Panc1 (cell line): ENCODE measurements around the gene MAP4K2. TPM values are rescaled to one million over a fixed set of nuclear protein-coding genes. Genes with fewer than 3 reads are reported as not detected.
"Not testable (repeated sequence)": the region's sequence is repeated elsewhere in the genome, so short reads cannot be mapped to it uniquely, and the experiment has no call there.

Experiments
- ATAC-seq: fragments of 200-7000 bp; cut with Tn5 transposase; 2 replicates; pipeline ENCODE4 v1.9.1; 2020; ENCODE audit warnings: mild to moderate bottlenecking, moderate library complexity
- BruUV-seq: library from RNA; stranded (reverse); fragments of 400-500 nt; replicated peaks from 2 replicates; lab custom pipeline; 2021; lab: Mats Ljungman, UMichigan
- CTCF ChIA-PET: fragments of 300-600 bp; sonication (Branson Sonifier 250); formaldehyde crosslinking; loops from one replicate; lab custom pipeline; 2022; ENCODE audit warnings: antibody characterized with exemption; lab: Charles Lee
- POLR2A ChIA-PET: fragments of 300-600 bp; sonication (Branson Sonifier 250); formaldehyde crosslinking; loops from one replicate; lab custom pipeline; 2022; ENCODE audit warnings: antibody characterized with exemption; lab: Charles Lee
- DNase-seq: peaks from one replicate; pipeline ENCODE4 v3.0.0-alpha.2; 2010; ENCODE audit warnings: low read depth, low spot score
- H3K27ac ChIP-seq: 2 replicates; pipeline ENCODE4 v1.5.1; 2011; ENCODE audit warnings: mild to moderate bottlenecking, low read length, inconsistent platforms
- H3K27me3 ChIP-seq: fragments of 200-500 bp; sonication (Bioruptor generic); 2 replicates; pipeline ENCODE4 v1.6.0; 2014; ENCODE audit warnings: low read length, inconsistent platforms; ENCODE audit not compliant: control insufficient read depth, insufficient read depth
- H3K36me3 ChIP-seq: fragments of 200-500 bp; sonication (Bioruptor generic); 2 replicates; pipeline ENCODE4 v1.5.1; 2014; ENCODE audit warnings: inconsistent platforms, mild to moderate bottlenecking, low read length, moderate library complexity; ENCODE audit not compliant: control insufficient read depth, insufficient read depth
- H3K4me1 ChIP-seq: 2 replicates; pipeline ENCODE4 v1.5.1; 2011; ENCODE audit warnings: inconsistent platforms, mild to moderate bottlenecking, low read length, moderate library complexity; ENCODE audit not compliant: control insufficient read depth, insufficient read depth
- H3K4me3 ChIP-seq, 2 experiments: 2 replicates each; pipeline ENCODE4 v1.5.1; 2011 to 2012; ENCODE audit warnings: low read depth in 2 of 2, low read length in 2 of 2, mild to moderate bottlenecking in 2 of 2, inconsistent platforms in 1 of 2, moderate library complexity in 1 of 2
- H3K9me3 ChIP-seq: fragments of 200-500 bp; sonication (Bioruptor generic); 2 replicates; pipeline ENCODE4 v1.5.1; 2014; ENCODE audit warnings: low read depth, mild to moderate bottlenecking, inconsistent platforms, low read length, moderate library complexity; ENCODE audit not compliant: control insufficient read depth, insufficient read depth
- CTCF ChIP-seq: fragments of 450-650 bp; IDR thresholded peaks from 2 replicates; pipeline ENCODE4 v1.5.1; 2017; ENCODE audit warnings: mild to moderate bottlenecking
- POLR2AphosphoS5 ChIP-seq: IDR thresholded peaks from 2 replicates; pipeline ENCODE4 v1.6.1; 2012; ENCODE audit warnings: mild to moderate bottlenecking, low read depth, low read length, moderate library complexity
- REST ChIP-seq, 2 experiments: IDR thresholded peaks; 2 replicates each; pipeline ENCODE4 v1.6.1; 2011 to 2012; ENCODE audit warnings: low read depth in 2 of 2, control low read depth in 1 of 2, low read length in 1 of 2, mild to moderate bottlenecking in 1 of 2, moderate library complexity in 1 of 2; ENCODE audit not compliant: insufficient read depth in 1 of 2
- SIN3A ChIP-seq: IDR thresholded peaks from 2 replicates; pipeline ENCODE4 v1.6.1; 2012; ENCODE audit warnings: low read depth, mild to moderate bottlenecking, low read length, moderate library complexity, borderline replicate concordance; ENCODE audit not compliant: insufficient read depth
- TCF7L2 ChIP-seq: IDR thresholded peaks from 2 replicates; pipeline ENCODE4 v1.6.1; 2011; ENCODE audit warnings: mild to moderate bottlenecking, low read depth, low read length, inconsistent platforms
- in situ Hi-C: cut with HindIII; loops from 2 replicates; pipeline ENCODE4 v1.10.0; 2016; ENCODE audit warnings: low sequenced_read_pairs, low pct_unique_long_range_greater_than_20kb
- intact Hi-C: fragments of 100-400 bp; cut with micrococcal nuclease; formaldehyde crosslinking; loops from one replicate; pipeline ENCODE4 v1.10.0; 2022; ENCODE audit not compliant: unreplicated experiment
- total RNA-seq: library from RNA; stranded (reverse); gene quantifications from one replicate; pipeline ENCODE4 v1.2.1, GENCODE V29; 2021; ENCODE audit not compliant: unreplicated experiment

MAP4K2 gene
- total RNA-seq, 1 experiment from 2014 or later: 46.4 TPM

GRCh38 chr11:64817476-64817875 lies 14.5 kb upstream of the MAP4K2 start:
- Histone ChIP-seq H3K4me1 (no peaks in the 10 kb centered on the region), H3K27ac (no peak overlapping the region), H3K27me3 (no peaks in the 10 kb centered on the region), H3K9me3 (no peaks in the 10 kb centered on the region), H3K36me3 (no peaks in the 10 kb centered on the region), H3K4me3 (no peak overlapping the region)
- POLR2A ChIA-PET: interaction anchor here (0.6 kb wide), 1 partner anchor 31 kb away, joined by 3 read pairs; no protein-coding TSS in a partner anchor
- BruUV-seq: no TSS peak
- in situ Hi-C loops (no loop called here), intact Hi-C loops (no loop called here)
- TF ChIP-seq SIN3A: no peak
- TF ChIP-seq TCF7L2: no peak
- TF ChIP-seq CTCF: no peak
- TF ChIP-seq REST (IDR thresholded peaks at IDR 0.05; ENCODE audit: insufficient read depth in 1 of 2, low read depth in 2 of 2, low read length in 1 of 2): no peak
- TF ChIP-seq POLR2AphosphoS5: no peak
- no peak for DNase-seq
- CTCF ChIA-PET: no interaction called here
- ATAC-seq: no peak

- not testable (repeated sequence) for DNase-seq, ATAC-seq
- POLR2A ChIA-PET: interaction anchor here (0.7 kb wide), 1 partner anchor 20 kb away, joined by 8 read pairs; no protein-coding TSS in a partner anchor
These were observed 12.4 kb upstream of the MAP4K2 start for GRCh38 chr11:64815433-64815832.

GRCh38 chr11:64814712-64815187 lies 11.7 kb upstream of the MAP4K2 start:
- DNase-seq: no peak
- Histone ChIP-seq H3K4me3 (no peak overlapping the region), H3K9me3 (no peaks in the 10 kb centered on the region), H3K27ac (no peak overlapping the region), H3K4me1 (no peaks in the 10 kb centered on the region; the same call in 1 of the 2 replicates), H3K36me3 (no peaks in the 10 kb centered on the region), H3K27me3 (no peaks in the 10 kb centered on the region)
- no peak for TF ChIP-seq REST (IDR thresholded peaks at IDR 0.05; ENCODE audit: insufficient read depth in 1 of 2, low read depth in 2 of 2, low read length in 1 of 2)
- no peak for TF ChIP-seq CTCF
- TF ChIP-seq SIN3A: no peak
- no peak for TF ChIP-seq TCF7L2
- TF ChIP-seq POLR2AphosphoS5: no peak
- in situ Hi-C loops (no loop called here), intact Hi-C loops (no loop called here)
- no TSS peak for BruUV-seq
- ATAC-seq: no peak
- ChIA-PET CTCF (interaction anchor here (0.5 kb wide), 1 partner anchor 35 kb away, joined by 5 read pairs; no protein-coding TSS in a partner anchor), POLR2A (no interaction called here)

More at GRCh38 chr11:64815433-64815832, 12.4 kb upstream of the MAP4K2 start:
- H3K36me3 ChIP-seq, H3K4me3 ChIP-seq, CTCF ChIA-PET, intact Hi-C loops, in situ Hi-C loops, H3K9me3 ChIP-seq, H3K27me3 ChIP-seq, H3K4me1 ChIP-seq, BruUV-seq, H3K27ac ChIP-seq: not testable (repeated sequence)
